Glutamatergic neuron (in vitro differentiated cells): ENCODE results near the gene TXNDC12. TPM values are rescaled to one million over a fixed set of nuclear protein-coding genes. Genes with fewer than 3 reads are reported as not detected.

Source experiments
- DNase-seq: peaks from one replicate; pipeline ENCODE4 v3.0.0; 2022
- H3K27ac Mint-ChIP-seq: one replicate; pipeline ENCODE4 v1.8.0; 2020; ENCODE audit warnings: mild to moderate bottlenecking, mixed read lengths, inconsistent platforms; ENCODE audit not compliant: unreplicated experiment
- H3K27me3 Mint-ChIP-seq: one replicate; pipeline ENCODE4 v1.8.0; 2020; ENCODE audit warnings: mild to moderate bottlenecking, moderate library complexity, mixed read lengths, inconsistent platforms; ENCODE audit not compliant: unreplicated experiment
- H3K36me3 Mint-ChIP-seq: one replicate; pipeline ENCODE4 v1.8.0; 2020; ENCODE audit warnings: mild to moderate bottlenecking, mixed read lengths, inconsistent platforms; ENCODE audit not compliant: unreplicated experiment
- H3K4me1 Mint-ChIP-seq: one replicate; pipeline ENCODE4 v1.8.0; 2020; ENCODE audit warnings: mild to moderate bottlenecking, low read depth, mixed read lengths, inconsistent platforms; ENCODE audit not compliant: unreplicated experiment
- H3K4me3 Mint-ChIP-seq: one replicate; pipeline ENCODE4 v1.8.0; 2020; ENCODE audit warnings: mild to moderate bottlenecking, mixed read lengths, inconsistent platforms; ENCODE audit not compliant: unreplicated experiment
- H3K9me3 Mint-ChIP-seq: one replicate; pipeline ENCODE4 v1.8.0; 2020; ENCODE audit warnings: mild to moderate bottlenecking, moderate library complexity, mixed read lengths, inconsistent platforms; ENCODE audit not compliant: unreplicated experiment
- total RNA-seq: library from RNA; stranded (reverse); fragmentation: NEBNext Ultra II Directional; extraction: Animal tissue kit (Norgen Biotek cat#: 25700); gene quantifications from one replicate; pipeline ENCODE4 v1.2.1, GENCODE V29; 2021; ENCODE audit not compliant: unreplicated experiment
- TF ChIP-seq, protein P1 (sequence below): fragments of 200-600 bp; sonication (generic); IDR thresholded peaks from one replicate; pipeline ENCODE4 v1.5.0; 2021; ENCODE audit not compliant: partially characterized antibody, unreplicated experiment

The TXNDC12 gene
- total RNA-seq, 1 donor from 2014 or later: 27.2 TPM

GRCh38 chr1:51989582-51990477, 65.2 kb downstream of the TXNDC12 start:
- Mint-ChIP-seq H3K4me3 (peak overlapping the region; percentile 83), H3K27ac (no peak overlapping the region), H3K4me1 (peaks cover 8% of the 10 kb centered on the region), H3K27me3 (peaks cover 8% of the 10 kb centered on the region), H3K9me3 (peaks cover 9% of the 10 kb centered on the region), H3K36me3 (no peaks in the 10 kb centered on the region)
- TF ChIP-seq, protein P1, sequence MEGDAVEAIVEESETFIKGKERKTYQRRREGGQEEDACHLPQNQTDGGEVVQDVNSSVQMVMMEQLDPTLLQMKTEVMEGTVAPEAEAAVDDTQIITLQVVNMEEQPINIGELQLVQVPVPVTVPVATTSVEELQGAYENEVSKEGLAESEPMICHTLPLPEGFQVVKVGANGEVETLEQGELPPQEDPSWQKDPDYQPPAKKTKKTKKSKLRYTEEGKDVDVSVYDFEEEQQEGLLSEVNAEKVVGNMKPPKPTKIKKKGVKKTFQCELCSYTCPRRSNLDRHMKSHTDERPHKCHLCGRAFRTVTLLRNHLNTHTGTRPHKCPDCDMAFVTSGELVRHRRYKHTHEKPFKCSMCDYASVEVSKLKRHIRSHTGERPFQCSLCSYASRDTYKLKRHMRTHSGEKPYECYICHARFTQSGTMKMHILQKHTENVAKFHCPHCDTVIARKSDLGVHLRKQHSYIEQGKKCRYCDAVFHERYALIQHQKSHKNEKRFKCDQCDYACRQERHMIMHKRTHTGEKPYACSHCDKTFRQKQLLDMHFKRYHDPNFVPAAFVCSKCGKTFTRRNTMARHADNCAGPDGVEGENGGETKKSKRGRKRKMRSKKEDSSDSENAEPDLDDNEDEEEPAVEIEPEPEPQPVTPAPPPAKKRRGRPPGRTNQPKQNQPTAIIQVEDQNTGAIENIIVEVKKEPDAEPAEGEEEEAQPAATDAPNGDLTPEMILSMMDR: no peak
- peak; percentile 21 for DNase-seq

- peaks cover 9% of the 10 kb centered on the region for H3K9me3 Mint-ChIP-seq
- peaks cover 8% of the 10 kb centered on the region for H3K27me3 Mint-ChIP-seq
- no peak for DNase-seq
- TF ChIP-seq, protein P1: no peak
- H3K4me1 Mint-ChIP-seq: peaks cover 8% of the 10 kb centered on the region
- H3K4me3 Mint-ChIP-seq: no peak overlapping the region
- no peaks in the 10 kb centered on the region for H3K36me3 Mint-ChIP-seq
- H3K27ac Mint-ChIP-seq: no peak overlapping the region
Observed at GRCh38 chr1:51988254-51988653, 66.7 kb downstream of the TXNDC12 start.

DNA sequence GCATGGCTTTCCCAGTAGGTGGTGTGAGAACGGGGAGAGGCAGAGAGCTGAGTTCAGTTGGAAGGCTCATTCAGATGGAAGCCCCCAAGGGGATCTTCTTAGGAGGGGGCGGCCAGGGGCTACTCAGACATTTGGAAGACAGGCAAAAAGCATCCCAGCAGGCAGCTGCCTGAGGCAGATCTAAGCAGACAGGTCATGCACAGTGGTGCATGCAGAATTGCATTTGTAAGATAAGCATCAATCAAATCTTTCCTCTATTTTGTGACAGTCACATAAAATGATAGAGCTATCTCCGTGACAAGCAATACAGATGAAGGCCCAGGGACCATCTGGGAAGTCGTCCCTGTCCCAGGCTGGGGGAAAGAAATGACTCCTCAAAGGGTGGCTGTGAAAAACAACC, 68.3 kb downstream of the TXNDC12 start:
- Mint-ChIP-seq H3K27ac (no peak overlapping the region), H3K27me3 (peaks cover 8% of the 10 kb centered on the region)
- TF ChIP-seq, protein P1: no peak

GRCh38 chr1:51982161-51982560, 72.8 kb downstream of the TXNDC12 start:
- H3K27me3 Mint-ChIP-seq: peaks cover under 1% of the 10 kb centered on the region
- TF ChIP-seq, protein P1: no peak
- H3K36me3 Mint-ChIP-seq: no peaks in the 10 kb centered on the region

More for the DNA sequence above, 68.3 kb downstream of the TXNDC12 start:
- no peaks in the 10 kb centered on the region for H3K36me3 Mint-ChIP-seq
- peak; percentile 30 for DNase-seq
- peaks cover 8% of the 10 kb centered on the region for H3K4me1 Mint-ChIP-seq
- H3K4me3 Mint-ChIP-seq: peak overlapping the region; percentile 10
- peaks cover 9% of the 10 kb centered on the region for H3K9me3 Mint-ChIP-seq

DNA sequence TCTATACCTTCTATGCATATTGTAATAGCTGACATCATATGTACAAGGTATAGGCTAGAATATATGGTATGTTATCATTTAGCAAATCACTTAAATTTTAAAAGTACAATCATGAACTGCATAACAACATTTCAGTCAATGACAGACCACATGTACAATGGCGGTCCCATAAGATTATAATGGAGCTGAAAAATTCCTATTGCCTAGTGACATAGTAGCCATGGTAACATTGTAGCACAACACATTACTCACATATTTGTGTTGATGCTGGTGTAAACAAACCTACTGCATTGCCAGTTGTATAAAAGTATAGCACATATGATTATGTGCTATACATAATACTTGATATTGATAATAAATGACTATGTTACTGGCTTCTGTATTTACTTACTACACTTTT, 73.4 kb downstream of the TXNDC12 start:
- TF ChIP-seq, protein P1: no peak
- no peaks in the 10 kb centered on the region for H3K36me3 Mint-ChIP-seq
- H3K27me3 Mint-ChIP-seq: peaks cover 2% of the 10 kb centered on the region
- no peak overlapping the region for H3K4me3 Mint-ChIP-seq
- DNase-seq: no peak
- no peak overlapping the region for H3K27ac Mint-ChIP-seq
- H3K9me3 Mint-ChIP-seq: no peaks in the 10 kb centered on the region
- H3K4me1 Mint-ChIP-seq: peaks cover 11% of the 10 kb centered on the region

More at GRCh38 chr1:51982161-51982560, 72.8 kb downstream of the TXNDC12 start:
- no peak for DNase-seq
- H3K9me3 Mint-ChIP-seq: no peaks in the 10 kb centered on the region
- peaks cover 11% of the 10 kb centered on the region for H3K4me1 Mint-ChIP-seq
- H3K4me3 Mint-ChIP-seq: no peak overlapping the region
- no peak overlapping the region for H3K27ac Mint-ChIP-seq
